H9 (cell line): ENCODE data around the gene ARAP1. TPM values are rescaled to one million over a fixed set of nuclear protein-coding genes. Genes with fewer than 3 reads are reported as not detected.

Experiments used
- DNase-seq: peaks from one replicate; pipeline ENCODE4 v3.0.0-alpha.2; 2017
- H2AFZ ChIP-seq: one replicate; pipeline ENCODE4 v1.6.1; 2013; ENCODE audit warnings: mild to moderate bottlenecking, low read length, control low read depth, moderate library complexity
- H2AK5ac ChIP-seq: 2 replicates; pipeline ENCODE4 v1.6.1; 2013; ENCODE audit warnings: low read length, control low read depth, mixed read lengths; ENCODE audit not compliant: insufficient read length
- H2BK120ac ChIP-seq: one replicate; pipeline ENCODE4 v1.6.1; 2013; ENCODE audit warnings: low read depth, mild to moderate bottlenecking, low read length, control low read depth, inconsistent platforms; ENCODE audit not compliant: poor library complexity, severe bottlenecking
- H2BK12ac ChIP-seq: 2 replicates; pipeline ENCODE4 v1.6.1; 2013; ENCODE audit warnings: low read length, control low read depth, mixed read lengths, low read depth; ENCODE audit not compliant: insufficient read length
- H2BK15ac ChIP-seq: 2 replicates; pipeline ENCODE4 v1.6.1; 2013; ENCODE audit warnings: low read depth, low read length, control low read depth
- H2BK20ac ChIP-seq: one replicate; pipeline ENCODE4 v1.6.1; 2013; ENCODE audit warnings: low read depth, mild to moderate bottlenecking, low read length, control low read depth, inconsistent platforms; ENCODE audit not compliant: poor library complexity, severe bottlenecking
- H2BK5ac ChIP-seq: 2 replicates; pipeline ENCODE4 v1.6.1; 2013; ENCODE audit warnings: low read length, control low read depth, mixed read lengths; ENCODE audit not compliant: insufficient read length
- H3K14ac ChIP-seq: 2 replicates; pipeline ENCODE4 v1.6.1; 2013; ENCODE audit warnings: low read length, control low read depth; ENCODE audit not compliant: insufficient read depth
- H3K18ac ChIP-seq: 2 replicates; pipeline ENCODE4 v1.6.1; 2013; ENCODE audit warnings: low read depth, mild to moderate bottlenecking, mixed read lengths, low read length, control low read depth; ENCODE audit not compliant: insufficient read length
- H3K23ac ChIP-seq: 2 replicates; pipeline ENCODE4 v1.6.1; 2013; ENCODE audit warnings: low read length, control low read depth, mixed read lengths, low read depth; ENCODE audit not compliant: insufficient read length
- H3K23me2 ChIP-seq: 2 replicates; pipeline ENCODE4 v1.6.1; 2013; ENCODE audit warnings: low read depth, mild to moderate bottlenecking, mixed read lengths, low read length, control low read depth; ENCODE audit not compliant: insufficient read length, poor library complexity, severe bottlenecking
- H3K27ac ChIP-seq: 2 replicates; pipeline ENCODE4 v1.5.1; 2013; ENCODE audit warnings: low read length, control low read depth, mixed read lengths, low read depth; ENCODE audit not compliant: insufficient read length
- H3K27me3 ChIP-seq: 2 replicates; pipeline ENCODE4 v1.6.1; 2013; ENCODE audit warnings: low read length, control low read depth, inconsistent platforms; ENCODE audit not compliant: insufficient read depth
- H3K4ac ChIP-seq: 2 replicates; pipeline ENCODE4 v1.6.1; 2013; ENCODE audit warnings: low read depth, mild to moderate bottlenecking, control low read depth, inconsistent platforms, low read length, moderate library complexity
- H3K4me1 ChIP-seq: 2 replicates; pipeline ENCODE4 v1.6.1; 2013; ENCODE audit warnings: low read length, control low read depth, inconsistent platforms; ENCODE audit not compliant: insufficient read depth
- H3K4me2 ChIP-seq: 2 replicates; pipeline ENCODE4 v1.6.1; 2013; ENCODE audit warnings: low read length, control low read depth, mixed read lengths; ENCODE audit not compliant: insufficient read length, insufficient read depth
- H3K56ac ChIP-seq: 2 replicates; pipeline ENCODE4 v1.6.1; 2013; ENCODE audit warnings: low read depth, mild to moderate bottlenecking, mixed read lengths, low read length, control low read depth; ENCODE audit not compliant: insufficient read length
- H3K79me1 ChIP-seq: 2 replicates; pipeline ENCODE4 v1.6.1; 2013; ENCODE audit warnings: low read depth, mild to moderate bottlenecking, moderate library complexity, low read length, control low read depth, inconsistent platforms; ENCODE audit not compliant: insufficient read depth, poor library complexity, severe bottlenecking
- H3K79me2 ChIP-seq: 2 replicates; pipeline ENCODE4 v1.6.1; 2013; ENCODE audit warnings: low read length, control low read depth, inconsistent platforms; ENCODE audit not compliant: insufficient read depth
- H3K9ac ChIP-seq: 2 replicates; pipeline ENCODE4 v1.6.1; 2013; ENCODE audit warnings: low read length, control low read depth, mixed read lengths; ENCODE audit not compliant: insufficient read length; ENCODE audit errors: extremely low read depth
- H3K9me3 ChIP-seq: one replicate; pipeline ENCODE4 v1.6.1; 2013; ENCODE audit warnings: low read depth, low read length, inconsistent platforms; ENCODE audit not compliant: control insufficient read depth
- H3T11ph ChIP-seq: one replicate; pipeline ENCODE4 v1.6.1; 2013; ENCODE audit warnings: mild to moderate bottlenecking, low read length, control low read depth, inconsistent platforms
- H4K20me1 ChIP-seq: one replicate; pipeline ENCODE4 v1.6.1; 2013; ENCODE audit not compliant: control insufficient read depth, insufficient read length, insufficient read depth
- H4K5ac ChIP-seq: 2 replicates; pipeline ENCODE4 v1.6.1; 2013; ENCODE audit warnings: low read depth, mild to moderate bottlenecking, mixed read lengths, low read length, control low read depth; ENCODE audit not compliant: insufficient read length
- H4K8ac ChIP-seq: replicated peaks from 2 replicates; pipeline ENCODE4 v1.6.1; 2013; ENCODE audit warnings: low read length, control low read depth, mixed read lengths, low read depth; ENCODE audit not compliant: insufficient read length
- H4K91ac ChIP-seq: 2 replicates; pipeline ENCODE4 v1.6.1; 2013; ENCODE audit warnings: low read depth, mild to moderate bottlenecking, moderate library complexity, mixed read lengths, low read length, control low read depth; ENCODE audit not compliant: insufficient read length
- H3K27ac Mint-ChIP-seq, 3 experiments: 2 replicates in 2 of 3; 3 replicates in 1 of 3; pipeline ENCODE4 v1.8.0; 2020 to 2021; ENCODE audit warnings: mixed read lengths in 3 of 3, mild to moderate bottlenecking in 1 of 3, moderate library complexity in 1 of 3
- H3K27me3 Mint-ChIP-seq: 2 replicates; pipeline ENCODE4 v1.8.0; 2021; ENCODE audit warnings: low read depth, mild to moderate bottlenecking, moderate library complexity, mixed read lengths
- H3K36me3 Mint-ChIP-seq, 3 experiments: 2 replicates in 2 of 3; 3 replicates in 1 of 3; pipeline ENCODE4 v1.8.0; 2020 to 2021; ENCODE audit warnings: low read depth in 3 of 3, mixed read lengths in 3 of 3; ENCODE audit not compliant: insufficient read depth in 1 of 3
- H3K4me1 Mint-ChIP-seq, 2 experiments: 2 replicates each; pipeline ENCODE4 v1.8.0; 2020; ENCODE audit warnings: mixed read lengths in 2 of 2
- H3K4me3 Mint-ChIP-seq, 2 experiments: 2 replicates in 1 of 2; 3 replicates in 1 of 2; pipeline ENCODE4 v1.8.0; 2020 to 2021; ENCODE audit warnings: mild to moderate bottlenecking in 2 of 2, mixed read lengths in 2 of 2, moderate library complexity in 1 of 2
- H3K9me3 Mint-ChIP-seq, 2 experiments: 2 replicates in 1 of 2; 3 replicates in 1 of 2; pipeline ENCODE4 v1.8.0; 2020; ENCODE audit warnings: mild to moderate bottlenecking in 2 of 2, mixed read lengths in 2 of 2, moderate library complexity in 1 of 2
- CTCF ChIP-seq: fragments of 200-600 bp; sonication (generic); conservative IDR thresholded peaks from 3 replicates; pipeline ENCODE4 v1.8.0; 2021; ENCODE audit warnings: antibody characterized with exemption, mild to moderate bottlenecking
- WGBS: extraction: QIAGEN DNeasy Blood & Tissue Kit; methylation state at CpG from one replicate; pipeline ENCODE4 v1.1.7; 2013; ENCODE audit warnings: missing lambda C conversion rate, low lambda C conversion rate, mixed read lengths; ENCODE audit not compliant: insufficient read length; ENCODE audit errors: extremely low coverage; 5-methylcytosine and 5-hydroxymethylcytosine counted together
- total RNA-seq: library from RNA; stranded (reverse); gene quantifications from 2 replicates; pipeline ENCODE4 v1.2.1, GENCODE V29; 2021

The ARAP1 gene
- total RNA-seq, 1 experiment from 2014 or later: 59.4 TPM

- no peak overlapping the region for H3K14ac ChIP-seq
- no peak overlapping the region for H2AK5ac ChIP-seq
- H3K4ac ChIP-seq: no peak overlapping the region
- no peak overlapping the region for H3K9ac ChIP-seq
- no peak overlapping the region for H2BK15ac ChIP-seq
- no CpG with 5 or more reads among the region's 16 CpGs for WGBS
- H3K27me3 Mint-ChIP-seq: no peaks in the 10 kb centered on the region
- no peak overlapping the region for H3T11ph ChIP-seq
- no peak overlapping the region for H3K4me3 Mint-ChIP-seq
- no peak overlapping the region for H2BK5ac ChIP-seq
- H3K27ac Mint-ChIP-seq: peak overlapping the region in 2 of 3 experiments; percentile 16 to 39; a peak in 1 of 7 replicates
- H4K20me1 ChIP-seq: no peaks in the 10 kb centered on the region
- no peak overlapping the region for H4K8ac ChIP-seq
- no peak overlapping the region for H3K4me2 ChIP-seq
- no peak overlapping the region for H3K27ac ChIP-seq
- no peaks in the 10 kb centered on the region for H3K27me3 ChIP-seq
- no peak overlapping the region for H2AFZ ChIP-seq
- no peak overlapping the region for H3K18ac ChIP-seq
- H3K4me1 ChIP-seq: no peaks in the 10 kb centered on the region
- peaks cover 28 to 72% (median 65%) of the 10 kb centered on the region in 3 experiments; a peak in 6 of 7 replicates for H3K36me3 Mint-ChIP-seq
- no peak overlapping the region for H4K91ac ChIP-seq
- no peaks in the 10 kb centered on the region for H3K9me3 Mint-ChIP-seq
- no peaks in the 10 kb centered on the region for H3K23me2 ChIP-seq
- no peaks in the 10 kb centered on the region for H3K79me2 ChIP-seq
- H3K23ac ChIP-seq: no peak overlapping the region
- no peak for TF ChIP-seq CTCF
- no peaks in the 10 kb centered on the region for H3K9me3 ChIP-seq
- DNase-seq: no peak
- no peaks in the 10 kb centered on the region for H3K79me1 ChIP-seq
- no peak overlapping the region for H2BK20ac ChIP-seq
- H4K5ac ChIP-seq: no peak overlapping the region
- no peak overlapping the region for H2BK12ac ChIP-seq
- H3K4me1 Mint-ChIP-seq: peaks cover 12 to 19% of the 10 kb centered on the region in 2 experiments
- H2BK120ac ChIP-seq: no peak overlapping the region
- H3K56ac ChIP-seq: no peak overlapping the region
These were observed 54.4 kb downstream of the ARAP1 start for GRCh38 chr11:72697814-72698213.
